Liver (tissue), 9 donors: ENCODE measurements around the gene SPAST. TPM values are rescaled to one million over a fixed set of nuclear protein-coding genes. Genes with fewer than 3 reads are reported as not detected.

Source experiments
- DNase-seq: peaks from one replicate; pipeline ENCODE4 v3.0.0-alpha.2; 2017; ENCODE audit warnings: low spot score
- H3K27ac ChIP-seq, 2 donors: one replicate each; pipeline ENCODE4 v1.7.0; 2013; ENCODE audit warnings: inconsistent platforms in 2 of 2, low read length in 2 of 2, control low read depth in 1 of 2, low read depth in 1 of 2, mild to moderate bottlenecking in 1 of 2
- H3K27me3 ChIP-seq, 4 donors: one replicate each; pipeline versions ENCODE4 v1.6.1 to v1.7.0; 2013; ENCODE audit warnings: low read length in 3 of 4, inconsistent platforms in 1 of 4, mild to moderate bottlenecking in 1 of 4, moderate library complexity in 1 of 4; ENCODE audit not compliant: control insufficient read depth in 4 of 4, insufficient read depth in 4 of 4
- H3K36me3 ChIP-seq, 4 donors: one replicate each; pipeline versions ENCODE4 v1.6.1 to v1.7.0; 2013; ENCODE audit warnings: low read length in 3 of 4, mild to moderate bottlenecking in 3 of 4, low read depth in 1 of 4, moderate library complexity in 1 of 4; ENCODE audit not compliant: control insufficient read depth in 4 of 4, insufficient read depth in 3 of 4
- H3K4me1 ChIP-seq, 4 donors: one replicate each; pipeline versions ENCODE4 v1.6.1 to v1.7.0; 2013; ENCODE audit warnings: low read length in 3 of 4, mild to moderate bottlenecking in 3 of 4, moderate library complexity in 1 of 4; ENCODE audit not compliant: control insufficient read depth in 4 of 4, insufficient read depth in 4 of 4
- H3K4me3 ChIP-seq, 3 donors: one replicate each; pipeline versions ENCODE4 v1.6.1 to v1.7.0; 2013; ENCODE audit warnings: low read length in 3 of 3, control low read depth in 1 of 3, low read depth in 1 of 3, mild to moderate bottlenecking in 1 of 3
- H3K9ac ChIP-seq, 2 donors: one replicate each; pipeline ENCODE4 v1.7.0; 2013; ENCODE audit warnings: low read length in 2 of 2, mild to moderate bottlenecking in 2 of 2, moderate library complexity in 2 of 2, control low read depth in 1 of 2, low read depth in 1 of 2
- H3K9me3 ChIP-seq, 4 donors: one replicate each; pipeline versions ENCODE4 v1.6.1 to v1.7.0; 2013; ENCODE audit warnings: low read length in 3 of 4; ENCODE audit not compliant: control insufficient read depth in 4 of 4
- ATF3 ChIP-seq: IDR thresholded peaks from 2 replicates; pipeline ENCODE4 v1.6.1; 2016; ENCODE audit warnings: antibody characterized with exemption
- CTCF ChIP-seq: fragments of 150-350 bp; IDR thresholded peaks from 2 replicates; pipeline ENCODE4 v1.5.1; 2017; ENCODE audit warnings: improper control_type of control experiment, low read depth, low read length; ENCODE audit not compliant: missing input control
- FOXA1 ChIP-seq: IDR thresholded peaks from 2 replicates; pipeline ENCODE4 v1.6.1; 2016; ENCODE audit warnings: antibody characterized with exemption
- FOXA2 ChIP-seq: IDR thresholded peaks from 2 replicates; pipeline ENCODE4 v1.6.1; 2016; ENCODE audit warnings: antibody characterized with exemption
- GABPA ChIP-seq, 2 donors: IDR thresholded peaks in 1 of 2; conservative IDR thresholded peaks in 1 of 2; 2 replicates each; pipeline ENCODE4 v1.6.1; 2016; ENCODE audit warnings: antibody characterized with exemption in 2 of 2, mild to moderate bottlenecking in 1 of 2, moderate library complexity in 1 of 2
- HNF4A ChIP-seq, 2 donors: conservative IDR thresholded peaks; 2 replicates each; pipeline ENCODE4 v1.6.1; 2016; ENCODE audit warnings: antibody characterized with exemption in 2 of 2, mild to moderate bottlenecking in 2 of 2
- HNF4G ChIP-seq: IDR thresholded peaks from 2 replicates; pipeline ENCODE4 v1.6.1; 2016; ENCODE audit warnings: antibody characterized with exemption
- JUND ChIP-seq, 2 donors: IDR thresholded peaks; 2 replicates each; pipeline ENCODE4 v1.6.1; 2016; ENCODE audit warnings: antibody characterized with exemption in 2 of 2
- NR2F2 ChIP-seq: IDR thresholded peaks from 2 replicates; pipeline ENCODE4 v1.6.1; 2016; ENCODE audit warnings: antibody characterized with exemption
- RAD21 ChIP-seq, 2 donors: IDR thresholded peaks; 2 replicates each; pipeline ENCODE4 v1.6.1; 2016; ENCODE audit warnings: antibody characterized with exemption in 2 of 2, mild to moderate bottlenecking in 2 of 2
- SP1 ChIP-seq: IDR thresholded peaks from 2 replicates; pipeline ENCODE4 v1.6.1; 2018; ENCODE audit warnings: antibody characterized with exemption, mild to moderate bottlenecking
- TAF1 ChIP-seq: conservative IDR thresholded peaks from 2 replicates; pipeline ENCODE4 v1.6.1; 2016; ENCODE audit warnings: antibody characterized with exemption, mild to moderate bottlenecking
- YY1 ChIP-seq: IDR thresholded peaks from 2 replicates; pipeline ENCODE4 v1.6.1; 2016; ENCODE audit warnings: antibody characterized with exemption, mild to moderate bottlenecking
- ZBTB33 ChIP-seq: IDR thresholded peaks from 2 replicates; pipeline ENCODE4 v1.6.1; 2016; ENCODE audit warnings: antibody characterized with exemption
- WGBS: extraction: QIAGEN DNeasy Blood & Tissue Kit; methylation state at CpG from one replicate; pipeline ENCODE4 v1.1.7; 2013; 5-methylcytosine and 5-hydroxymethylcytosine counted together
- polyA plus RNA-seq, 2 donors: library from polyadenylated mRNA; stranded (reverse) in 1 of 2; unstranded in 1 of 2; fragments of 200-250 nt in 1 of 2; fragments of >200 nt in 1 of 2; fragmentation: Nextera tagmentation in 1 of 2; extraction: Ambion mirVana in 1 of 2; gene quantifications; one replicate each; pipeline versions ENCODE4 v1.2.1 to v1.2.3, GENCODE V29; 2013 to 2015
- total RNA-seq, 2 donors: library from RNA; depleted of rRNA; stranded (reverse); fragments of >200 nt; gene quantifications; one replicate each; pipeline ENCODE4 v1.2.3, GENCODE V29; 2014
- donor health status: healthy.
- donor health status: healthy.
- donor health status: healthy.
- donor health status: healthy.
- donor health status: healthy.

The SPAST gene
- total and polyA plus RNA-seq, 4 donors = 3.2 to 16.8 (median 7.7) TPM

- Histone ChIP-seq H3K36me3 (peaks cover 0 to 2% (median 0%) of the 10 kb centered on the region in 4 donors), H3K9ac (no peak overlapping the region), H3K27ac (no peak overlapping the region), H3K4me3 (no peak overlapping the region), H3K4me1 (peaks cover 4 to 18% (median 11%) of the 10 kb centered on the region in 4 donors), H3K27me3 (no peaks in the 10 kb centered on the region), H3K9me3 (no peaks in the 10 kb centered on the region)
- TF ChIP-seq FOXA1 (no peak), RAD21 (IDR thresholded peaks at IDR 0.05) (no peak), HNF4G (no peak), JUND (IDR thresholded peaks at IDR 0.05) (no peak), SP1 (no peak), TAF1 (no peak), CTCF (no peak), FOXA2 (no peak), ZBTB33 (no peak), ATF3 (no peak), GABPA (IDR thresholded peaks at IDR 0.05 in 1 of 2, conservative IDR thresholded peaks at IDR 0.05 in 1 of 2) (no peak), YY1 (no peak)
- no peak for DNase-seq
- over 99% methylated on average over 2 of the region's 2 CpGs for WGBS
Observed at GRCh38 chr2:32067549-32067948, 4.2 kb downstream of the SPAST start.

GRCh38 chr2:32074134-32074506 is 10.8 kb downstream of the SPAST start:
- H3K27me3 ChIP-seq = no peaks in the 10 kb centered on the region
- DNase-seq = no peak
- H3K4me3 ChIP-seq = no peak overlapping the region
- no peak for TF ChIP-seq SP1
- TF ChIP-seq NR2F2 = no peak
- no peak for TF ChIP-seq RAD21 (IDR thresholded peaks at IDR 0.05)
- TF ChIP-seq HNF4A (conservative IDR thresholded peaks at IDR 0.05) = peak; percentile 17 to 22
- H3K9me3 ChIP-seq = no peaks in the 10 kb centered on the region
- H3K9ac ChIP-seq = no peak overlapping the region
- 55% methylated on average over 2 of the region's 2 CpGs for WGBS
- peaks cover 0 to 2% (median 0%) of the 10 kb centered on the region in 4 donors for H3K36me3 ChIP-seq
- no peak overlapping the region for H3K27ac ChIP-seq
- peaks cover 4 to 16% (median 16%) of the 10 kb centered on the region in 4 donors for H3K4me1 ChIP-seq

- TF ChIP-seq YY1 = no peak
- no peak for TF ChIP-seq RAD21 (IDR thresholded peaks at IDR 0.05)
- Histone ChIP-seq H3K36me3 (peaks cover 0 to 3% (median 1%) of the 10 kb centered on the region in 4 donors), H3K9me3 (no peaks in the 10 kb centered on the region), H3K4me1 (no peaks in the 10 kb centered on the region), H3K27ac (no peak overlapping the region), H3K4me3 (no peak overlapping the region), H3K9ac (no peak overlapping the region), H3K27me3 (no peaks in the 10 kb centered on the region)
- over 99% methylated on average over 3 of the region's 3 CpGs for WGBS
- DNase-seq = no peak
Observed at GRCh38 chr2:32095671-32096070, 32.3 kb downstream of the SPAST start.
